Uterus (tissue), 4 donors: Measurements from ENCODE around the gene SIMC1. TPM values are rescaled to one million over a fixed set of nuclear protein-coding genes. Genes with fewer than 3 reads are reported as not detected.

Experiments
- DNase-seq, 2 donors: peaks; one replicate each; pipeline ENCODE4 v3.0.0-alpha.2; 2019 to 2020
- H3K27ac ChIP-seq, 2 donors: fragments of 200-600 bp; sonication (generic); 1 replicate in 1 of 2; 2 replicates in 1 of 2; pipeline ENCODE4 v1.5.1; 2016 to 2018
- H3K27me3 ChIP-seq, 2 donors: fragments of 200-600 bp; sonication (generic); one replicate each; pipeline ENCODE4 v1.5.1; 2018 to 2019; ENCODE audit warnings: control low read depth in 1 of 2
- H3K36me3 ChIP-seq, 2 donors: fragments of 200-600 bp; sonication (generic); one replicate each; pipeline ENCODE4 v1.5.1; 2019; ENCODE audit warnings: control low read depth in 1 of 2
- H3K4me1 ChIP-seq, 2 donors: fragments of 200-600 bp; sonication (generic); one replicate each; pipeline ENCODE4 v1.5.1; 2018 to 2019; ENCODE audit warnings: control low read depth in 1 of 2
- H3K4me3 ChIP-seq, 2 donors: fragments of 200-600 bp; sonication (generic); 1 replicate in 1 of 2; 2 replicates in 1 of 2; pipeline ENCODE4 v1.5.1; 2018 to 2019; ENCODE audit warnings: mild to moderate bottlenecking in 1 of 2
- H3K9me3 ChIP-seq, 2 donors: fragments of 200-600 bp; sonication (generic); one replicate each; pipeline ENCODE4 v1.5.1; 2019; ENCODE audit warnings: control low read depth in 1 of 2
- CTCF ChIP-seq, 4 experiments: fragments of 200-600 bp in 2 of 4; fragments of 450-650 bp in 2 of 4; sonication (generic) in 2 of 4; IDR thresholded peaks; one replicate each; pipeline ENCODE4 v1.5.1; 2016 to 2019; ENCODE audit warnings: antibody characterized with exemption in 4 of 4, mild to moderate bottlenecking in 2 of 4, moderate library complexity in 1 of 4
- POLR2A ChIP-seq, 2 donors: fragments of 450-650 bp; IDR thresholded peaks; one replicate each; pipeline ENCODE4 v1.6.1; 2016; ENCODE audit warnings: antibody characterized with exemption in 2 of 2, mild to moderate bottlenecking in 1 of 2, moderate library complexity in 1 of 2
- intact Hi-C: fragments of 100-400 bp; cut with DNase I; formaldehyde crosslinking; loops from one replicate; pipeline ENCODE4 v1.15.1; 2023; ENCODE audit warnings: low total_unique reads
- total RNA-seq, 4 donors: library from RNA; depleted of rRNA in 3 of 4; stranded (reverse); fragments of >200 nt in 3 of 4; gene quantifications; one replicate each; pipeline versions ENCODE4 v1.1.0 to v1.2.4, GENCODE V29; 2014 to 2023
- donor health status: DM: yes; HTN: yes; CAD: no.

The SIMC1 gene
- total RNA-seq, 4 donors from 2014 or later: 1.5 to 43.0 (median 14.9) TPM

- no peaks in the 10 kb centered on the region for H3K27me3 ChIP-seq
- no peak overlapping the region for H3K4me3 ChIP-seq
- TF ChIP-seq CTCF (IDR thresholded peaks at IDR 0.05) (no peak), POLR2A (IDR thresholded peaks at IDR 0.05) (no peak)
- peaks cover 0 to 5% of the 10 kb centered on the region in 2 donors for H3K4me1 ChIP-seq
- intact Hi-C loops: no loop called here
- no peaks in the 10 kb centered on the region for H3K36me3 ChIP-seq
- DNase-seq: no peak
- no peaks in the 10 kb centered on the region for H3K9me3 ChIP-seq
- no peak overlapping the region for H3K27ac ChIP-seq
Measured at GRCh38 chr5:176383248-176383905, 145.2 kb downstream of the SIMC1 start.

- Histone ChIP-seq H3K4me3 (no peak overlapping the region), H3K27me3 (no peaks in the 10 kb centered on the region), H3K27ac (no peak overlapping the region), H3K9me3 (no peaks in the 10 kb centered on the region), H3K4me1 (peaks cover 0 to 5% of the 10 kb centered on the region in 2 donors), H3K36me3 (no peaks in the 10 kb centered on the region)
- intact Hi-C loops: no loop called here
- DNase-seq: no peak
- TF ChIP-seq CTCF (IDR thresholded peaks at IDR 0.05) (no peak), POLR2A (IDR thresholded peaks at IDR 0.05) (no peak)
Measured at GRCh38 chr5:176383961-176384360, 145.7 kb downstream of the SIMC1 start.

- TF ChIP-seq POLR2A (IDR thresholded peaks at IDR 0.05): no peak
- no peak for TF ChIP-seq CTCF (IDR thresholded peaks at IDR 0.05)
- no peak for DNase-seq
- intact Hi-C loops: no loop called here
- no peak overlapping the region for H3K4me3 ChIP-seq
- H3K9me3 ChIP-seq: no peaks in the 10 kb centered on the region
- no peak overlapping the region for H3K27ac ChIP-seq
- peaks cover 0 to 5% of the 10 kb centered on the region in 2 donors for H3K4me1 ChIP-seq
- no peaks in the 10 kb centered on the region for H3K36me3 ChIP-seq
- no peaks in the 10 kb centered on the region for H3K27me3 ChIP-seq
Measured at GRCh38 chr5:176384366-176384930, 146.2 kb downstream of the SIMC1 start.

GRCh38 chr5:176384991-176385390 is 146.8 kb downstream of the SIMC1 start:
- Histone ChIP-seq H3K4me1 (peaks cover 0 to 5% of the 10 kb centered on the region in 2 donors), H3K36me3 (no peaks in the 10 kb centered on the region), H3K27ac (no peak overlapping the region), H3K4me3 (no peak overlapping the region), H3K9me3 (no peaks in the 10 kb centered on the region), H3K27me3 (no peaks in the 10 kb centered on the region)
- no peak for DNase-seq
- intact Hi-C loops: no loop called here
- TF ChIP-seq CTCF (IDR thresholded peaks at IDR 0.05) (no peak), POLR2A (IDR thresholded peaks at IDR 0.05) (no peak)

GRCh38 chr5:176386491-176386890 is 148.3 kb downstream of the SIMC1 start:
- Histone ChIP-seq H3K27me3 (no peaks in the 10 kb centered on the region), H3K27ac (no peak overlapping the region), H3K4me3 (no peak overlapping the region), H3K36me3 (no peaks in the 10 kb centered on the region), H3K4me1 (peaks cover 0 to 5% of the 10 kb centered on the region in 2 donors), H3K9me3 (no peaks in the 10 kb centered on the region)
- no peak for DNase-seq
- no peak for TF ChIP-seq CTCF (IDR thresholded peaks at IDR 0.05)
- TF ChIP-seq POLR2A (IDR thresholded peaks at IDR 0.05): no peak
- intact Hi-C loops: no loop called here
